ENCODE results near the gene PAQR8.

PAQR8 gene, protein sequence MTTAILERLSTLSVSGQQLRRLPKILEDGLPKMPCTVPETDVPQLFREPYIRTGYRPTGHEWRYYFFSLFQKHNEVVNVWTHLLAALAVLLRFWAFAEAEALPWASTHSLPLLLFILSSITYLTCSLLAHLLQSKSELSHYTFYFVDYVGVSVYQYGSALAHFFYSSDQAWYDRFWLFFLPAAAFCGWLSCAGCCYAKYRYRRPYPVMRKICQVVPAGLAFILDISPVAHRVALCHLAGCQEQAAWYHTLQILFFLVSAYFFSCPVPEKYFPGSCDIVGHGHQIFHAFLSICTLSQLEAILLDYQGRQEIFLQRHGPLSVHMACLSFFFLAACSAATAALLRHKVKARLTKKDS

GRCh38 chr6:52361945-52362442 is at the start of gene PAQR8:
PAQR8 (plus strand) TSS chr6:52362151; CDS start chr6:52403214, 41,063 bp downstream.
- DNase-seq, result peak; percentile 56

GRCh38 chr6:52312461-52312860 is 49.5 kb upstream of the PAQR8 start:
- DNase-seq, result no peak

DNA sequence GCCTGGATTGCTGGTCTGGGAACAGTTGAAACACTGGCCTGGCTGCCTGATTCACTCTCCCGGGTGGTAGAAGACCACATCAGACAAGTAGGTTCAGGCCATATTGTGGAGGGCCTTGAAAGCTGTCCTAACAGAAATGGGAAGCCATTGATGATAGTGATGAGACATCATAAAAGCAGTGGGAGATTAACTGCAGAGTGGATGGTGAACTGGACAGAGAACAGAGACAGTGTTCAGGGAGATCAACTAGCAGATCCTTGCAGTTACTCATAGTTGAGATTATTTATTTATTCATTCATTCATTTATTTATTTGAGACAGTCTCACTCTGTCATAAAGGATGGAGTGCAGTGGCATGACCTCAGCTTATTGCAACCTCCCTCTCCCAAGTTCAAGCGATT is 47.2 kb upstream of the PAQR8 start:
- DNase-seq, result no peak

GRCh38 chr6:52317211-52317610 is 44.7 kb upstream of the PAQR8 start:
- no peak for DNase-seq

GRCh38 chr6:52317841-52318581 is 43.9 kb upstream of the PAQR8 start:
- no peak for DNase-seq

- no peak for DNase-seq
Measured at GRCh38 chr6:52324189-52324588, 37.8 kb upstream of the PAQR8 start.

GRCh38 chr6:52325695-52326471 is 36.1 kb upstream of the PAQR8 start:
- DNase-seq, result no peak

DNA sequence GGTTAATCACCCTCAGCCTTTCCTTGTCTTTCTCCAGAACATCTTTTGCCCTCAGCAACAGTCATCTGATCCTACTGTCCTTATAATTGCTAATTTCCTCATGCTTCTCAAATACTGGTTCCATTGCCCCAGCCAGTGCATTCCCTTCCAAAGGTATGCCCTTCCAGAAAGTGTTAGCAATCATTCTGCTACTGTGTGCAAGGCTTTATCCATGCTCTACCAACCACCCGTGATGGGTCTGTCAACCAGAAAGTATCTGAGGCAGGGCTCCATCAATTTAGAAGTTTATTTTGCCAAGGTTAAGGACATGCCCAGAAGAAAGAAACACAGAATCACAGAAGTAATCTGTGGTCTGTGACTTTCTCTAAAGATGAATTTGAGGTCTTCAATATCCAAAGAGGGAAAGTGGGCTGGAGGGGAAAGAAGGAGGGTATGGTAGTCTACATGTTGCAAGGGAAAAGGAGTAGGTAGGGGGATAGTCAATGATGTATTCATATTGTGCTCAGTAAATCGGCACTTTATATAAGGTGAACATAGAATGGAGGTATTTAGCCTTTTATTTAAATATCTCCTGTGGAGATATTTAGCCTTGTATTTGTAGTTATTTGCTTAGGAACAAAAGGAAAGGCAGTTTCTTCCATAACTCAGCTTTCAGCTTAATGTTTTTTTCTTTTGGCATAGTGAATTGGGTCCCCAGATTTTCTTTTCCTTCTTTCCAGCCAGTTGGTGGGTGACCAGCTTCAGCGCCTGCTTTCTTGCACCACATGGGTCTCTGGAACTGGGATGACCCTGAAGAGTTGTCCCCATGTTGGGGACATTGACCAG is 35.2 kb upstream of the PAQR8 start:
- DNase-seq, result no peak

- DNase-seq, result no peak
Measured at GRCh38 chr6:52328303-52328662, 33.7 kb upstream of the PAQR8 start.

DNA sequence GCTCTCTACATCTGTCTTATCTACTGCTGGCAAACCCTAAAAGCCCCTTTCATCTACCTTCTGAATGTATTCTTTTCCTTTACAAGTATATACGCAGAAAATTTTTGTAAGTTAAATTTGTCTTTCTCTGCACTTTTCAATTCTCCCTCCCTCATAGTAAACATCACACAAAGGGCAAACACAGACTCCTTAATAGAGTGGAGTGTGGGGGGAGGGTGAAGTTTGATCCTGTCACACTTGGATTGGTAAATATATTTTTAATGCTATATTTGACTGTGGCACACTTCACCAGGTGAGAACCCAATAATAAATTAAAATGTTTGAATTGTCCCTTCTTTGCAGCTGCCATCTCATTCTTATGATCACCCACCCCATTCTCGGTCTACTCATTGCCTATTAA is 33.2 kb upstream of the PAQR8 start:
- peak; percentile 77 for DNase-seq

- peak; percentile 23 for DNase-seq
Measured at GRCh38 chr6:52330470-52330869, 31.5 kb upstream of the PAQR8 start.

DNA sequence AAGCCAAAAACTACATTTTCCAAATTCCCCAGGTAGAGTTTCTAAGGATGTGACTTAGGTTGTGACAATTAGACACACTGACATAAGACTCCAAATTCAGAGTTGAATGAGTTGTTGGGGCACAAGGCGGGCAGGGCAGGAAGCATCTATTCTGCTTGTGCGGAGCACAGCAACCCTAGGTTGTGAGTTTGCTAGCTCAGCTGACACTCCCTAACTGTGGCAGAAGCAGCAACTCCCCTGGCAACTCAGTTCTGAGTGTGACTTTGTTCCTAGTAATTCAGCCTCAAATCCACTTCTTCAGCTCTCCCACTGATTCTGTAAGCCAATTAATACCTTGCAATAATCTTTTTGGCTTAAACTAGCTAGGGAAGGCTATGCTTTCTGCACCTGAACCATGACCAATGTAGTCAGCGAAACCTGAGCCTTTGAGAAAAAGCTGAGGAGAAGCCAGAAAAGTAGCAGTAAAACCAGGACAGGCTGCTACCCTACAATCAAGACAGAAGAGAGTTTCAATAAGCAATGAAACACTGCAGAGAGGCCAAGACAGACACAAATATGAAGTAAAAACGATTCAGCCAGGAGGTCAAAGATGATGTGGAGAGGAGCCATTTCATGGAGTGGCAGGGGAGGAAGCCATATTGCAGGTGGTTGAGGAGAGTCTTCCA is 30.0 kb upstream of the PAQR8 start:
- DNase-seq, result peak; percentile 83

DNA sequence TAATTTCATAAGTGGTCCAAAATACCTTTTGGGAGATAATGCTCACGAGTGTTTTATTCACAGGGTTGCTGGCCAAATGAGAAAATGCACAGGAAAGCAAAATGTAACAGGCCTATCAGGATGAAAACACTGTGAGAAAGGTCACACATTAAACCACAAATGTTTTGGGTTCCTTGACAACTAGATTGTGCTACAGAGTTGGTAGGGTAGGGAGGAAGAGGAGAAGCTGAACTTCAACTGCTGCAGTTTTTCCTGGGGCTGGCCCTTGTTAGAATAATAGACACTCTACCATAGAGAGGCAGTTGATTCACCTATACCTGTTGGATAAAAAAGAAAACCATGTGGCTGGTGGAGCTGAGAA is 28.1 kb upstream of the PAQR8 start:
- no peak for DNase-seq

DNA sequence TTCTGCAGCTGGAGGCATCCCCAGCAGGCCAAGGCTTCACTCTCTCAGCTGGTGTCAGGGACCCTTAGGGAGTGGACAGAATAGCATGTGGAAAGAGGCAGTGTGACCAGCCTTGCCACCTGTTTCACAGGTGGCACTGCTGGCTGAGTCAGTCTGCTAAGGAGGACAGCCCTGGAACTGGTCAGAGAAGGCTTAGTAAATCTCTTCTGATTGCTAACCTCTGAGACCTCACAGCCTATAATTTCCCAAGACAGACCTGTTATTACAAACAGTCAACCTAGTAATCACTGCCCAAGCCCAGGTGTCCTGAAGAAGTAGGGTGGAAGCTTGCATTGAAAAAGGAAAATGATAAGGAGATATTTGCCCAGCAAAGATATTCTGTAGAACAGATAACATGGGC is 26.4 kb upstream of the PAQR8 start:
- no peak for DNase-seq

DNA sequence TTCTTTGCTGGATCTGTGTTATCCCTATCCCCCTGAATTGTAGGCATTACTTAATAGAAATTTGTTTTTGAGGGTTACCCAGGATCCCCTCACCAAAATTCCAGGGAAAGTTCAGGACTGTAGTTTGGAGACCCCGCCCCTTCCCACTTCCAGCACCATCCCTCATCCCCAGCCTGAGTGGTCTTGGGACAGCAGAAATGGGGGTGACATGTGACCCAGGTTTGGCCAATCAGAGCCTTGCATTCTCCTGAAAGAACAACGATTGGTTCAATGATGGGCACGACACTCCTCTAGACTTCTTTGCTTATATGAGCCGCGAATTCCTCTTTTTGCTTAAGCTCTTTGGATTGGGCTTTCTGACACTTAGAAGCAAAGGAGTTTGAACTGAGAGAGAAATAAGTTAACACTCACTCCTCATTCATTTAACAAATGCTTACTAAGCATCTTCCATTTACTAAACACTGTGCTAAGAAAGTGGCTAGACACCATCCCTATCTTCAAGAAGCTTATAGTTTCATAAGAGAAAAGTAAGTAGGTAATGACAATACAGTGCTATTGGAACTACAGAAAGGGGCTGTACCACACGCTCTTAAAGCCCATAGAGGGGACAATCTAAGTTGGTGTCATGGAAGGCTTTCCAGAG is 24.9 kb upstream of the PAQR8 start:
- no peak for DNase-seq

- no peak for DNase-seq
Measured at GRCh38 chr6:52337633-52338290, 24.2 kb upstream of the PAQR8 start.

GRCh38 chr6:52340603-52340880 is 21.4 kb upstream of the PAQR8 start:
- DNase-seq, result no peak

GRCh38 chr6:52341561-52342260 is 20.2 kb upstream of the PAQR8 start:
- no peak for DNase-seq

DNA sequence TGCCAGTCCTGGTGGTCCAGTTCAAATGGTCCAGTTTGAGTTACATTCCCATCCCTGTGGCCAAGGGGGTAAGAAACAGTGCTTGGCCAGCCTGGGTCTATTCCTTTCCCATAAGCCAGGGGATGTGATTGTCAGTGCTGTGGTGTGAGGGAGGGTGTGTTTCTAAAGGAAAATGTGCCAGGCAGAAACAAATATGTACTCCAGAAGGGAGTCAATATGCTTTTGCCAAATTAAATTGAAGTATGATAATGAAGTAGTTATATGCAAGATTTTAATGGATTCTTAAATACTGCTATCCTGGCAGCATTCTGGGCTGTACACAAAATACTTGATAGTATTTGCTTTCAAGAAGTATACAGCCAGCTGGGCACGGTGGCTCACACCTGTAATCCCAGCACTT is 16.6 kb upstream of the PAQR8 start:
- DNase-seq, result no peak

DNA sequence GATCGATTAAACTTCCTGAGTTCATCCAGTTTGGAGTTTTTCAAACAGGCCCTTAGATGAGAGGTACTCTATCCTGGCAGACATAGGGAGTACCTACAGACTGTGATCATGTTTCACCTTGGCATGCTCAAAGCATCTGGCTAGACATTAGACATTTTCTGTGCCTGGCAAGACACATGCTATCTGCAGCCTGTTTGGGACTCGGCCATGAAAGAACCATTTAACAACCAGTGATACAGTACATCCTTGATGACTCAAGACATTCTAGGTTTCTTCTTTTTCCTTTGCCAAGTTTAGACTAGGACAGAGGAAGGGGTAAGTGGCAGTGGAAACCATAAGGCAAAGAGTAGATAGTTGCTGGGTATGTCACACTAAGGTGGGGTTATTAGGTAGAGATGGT is 15.4 kb upstream of the PAQR8 start:
- DNase-seq, result no peak

GRCh38 chr6:52347818-52348217 is 14.1 kb upstream of the PAQR8 start:
- DNase-seq, result no peak
